ENCODE measurements around the gene ACVR1B. TPM values are rescaled to one million over a fixed set of nuclear protein-coding genes. Genes with fewer than 3 reads are reported as not detected.

Gene ACVR1B
- total and polyA plus RNA-seq, 5 donors from 2014 or later, result 0.47 to 6.5 (median 1.2) TPM

DNA sequence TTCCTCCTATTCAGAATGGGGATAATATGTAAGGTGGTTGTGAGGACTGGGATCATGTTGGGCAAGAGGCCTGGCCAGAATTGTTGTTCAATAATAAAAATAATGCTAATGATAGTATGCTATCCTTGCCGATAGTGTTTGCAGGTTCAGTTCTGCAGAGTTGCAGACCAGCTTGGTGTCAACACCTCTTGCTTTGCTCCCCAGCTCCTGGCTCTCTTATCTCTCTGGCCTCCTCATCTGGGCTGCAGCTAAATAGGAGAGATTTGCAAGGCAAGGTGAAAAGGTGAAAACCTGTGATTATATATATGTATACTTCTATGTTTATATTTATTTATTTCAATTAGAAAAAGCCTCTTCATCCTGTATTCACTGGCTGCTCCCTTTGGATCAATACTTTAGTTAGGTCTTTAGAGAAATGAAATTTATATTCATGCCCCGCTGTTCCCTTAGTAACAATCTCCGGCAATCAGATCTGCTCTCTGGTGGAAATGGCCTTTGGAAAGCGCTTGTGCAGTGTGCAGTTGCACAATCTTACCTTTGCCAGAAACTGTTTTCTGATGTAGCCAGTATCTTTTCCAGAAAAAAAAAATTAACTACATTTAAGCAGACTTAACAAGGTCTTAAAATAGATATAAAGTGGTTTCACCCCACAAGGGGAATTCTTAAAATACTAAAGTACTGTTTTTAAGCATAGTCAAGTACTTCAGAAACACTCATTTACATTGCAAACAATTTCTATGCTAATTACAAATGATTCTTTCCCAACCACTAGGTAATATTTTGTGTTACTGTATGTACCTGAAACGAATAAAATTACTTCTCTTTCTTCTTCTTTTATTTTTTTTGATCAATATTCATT, 19.1 kb upstream of the ACVR1B start:
- Mint-ChIP-seq H3K27me3 (peaks cover 15% of the 10 kb centered on the region), H3K4me1 (no peaks in the 10 kb centered on the region)
- DNase-seq, result no peak

GRCh38 chr12:51934080-51934479, 17.4 kb upstream of the ACVR1B start:
- Mint-ChIP-seq H3K27ac (no peak overlapping the region), H3K9me3 (peaks cover 0 to 2% (median 0%) of the 10 kb centered on the region in 7 donors), H3K36me3 (no peaks in the 10 kb centered on the region), H3K4me3 (no peak overlapping the region), H3K4me1 (no peaks in the 10 kb centered on the region), H3K27me3 (peaks cover 23% of the 10 kb centered on the region)
- Histone ChIP-seq H3K27ac (ENCODE audit: insufficient read depth, low read length, poor library complexity, severe bottlenecking) (no peak overlapping the region), H3K9me3 (ENCODE audit: control insufficient read depth in 2 of 2, low read length in 2 of 2) (no peaks in the 10 kb centered on the region), H3K27me3 (ENCODE audit: control insufficient read depth, insufficient read depth, low read length) (peaks cover 3% of the 10 kb centered on the region), H3K36me3 (ENCODE audit: control insufficient read depth, insufficient read depth, low read length) (no peaks in the 10 kb centered on the region), H3K4me3 (ENCODE audit: low read depth, low read length) (no peak overlapping the region), H3K4me1 (ENCODE audit: control insufficient read depth, insufficient read depth, low read length, poor library complexity, severe bottlenecking) (no peaks in the 10 kb centered on the region)
- ATAC-seq (ENCODE audit: low read depth in 2 of 2) (no peak), DNase-seq (no peak)

More for the DNA sequence above, 19.1 kb upstream of the ACVR1B start:
- H3K27ac ChIP-seq (ENCODE audit: insufficient read depth, low read length, poor library complexity, severe bottlenecking), result no peak overlapping the region
- Mint-ChIP-seq H3K4me3 (no peak overlapping the region), H3K9me3 (peaks cover 0 to 2% (median 0%) of the 10 kb centered on the region in 7 donors), H3K27ac (no peak overlapping the region), H3K36me3 (no peaks in the 10 kb centered on the region)
- no peak for ATAC-seq (ENCODE audit: low read depth in 2 of 2)
- H3K4me3 ChIP-seq (ENCODE audit: low read depth, low read length), result no peak overlapping the region
- H3K9me3 ChIP-seq (ENCODE audit: control insufficient read depth in 2 of 2, low read length in 2 of 2), result no peaks in the 10 kb centered on the region
- H3K36me3 ChIP-seq (ENCODE audit: control insufficient read depth, insufficient read depth, low read length), result no peaks in the 10 kb centered on the region
- H3K27me3 ChIP-seq (ENCODE audit: control insufficient read depth, insufficient read depth, low read length), result peaks cover 3% of the 10 kb centered on the region
- H3K4me1 ChIP-seq (ENCODE audit: control insufficient read depth, insufficient read depth, low read length, poor library complexity, severe bottlenecking), result no peaks in the 10 kb centered on the region

GRCh38 chr12:51937926-51938325, 13.6 kb upstream of the ACVR1B start:
- Mint-ChIP-seq H3K4me3 (no peak overlapping the region), H3K9me3 (peaks cover 0 to 4% (median 0%) of the 10 kb centered on the region in 7 donors), H3K27ac (no peak overlapping the region), H3K27me3 (peaks cover 29% of the 10 kb centered on the region), H3K36me3 (no peaks in the 10 kb centered on the region), H3K4me1 (peaks cover 0 to 4% (median 1%) of the 10 kb centered on the region in 4 donors)
- ATAC-seq (ENCODE audit: low read depth in 2 of 2), result no peak
- DNase-seq, result no peak
- Histone ChIP-seq H3K27ac (ENCODE audit: insufficient read depth, low read length, poor library complexity, severe bottlenecking) (no peak overlapping the region), H3K9me3 (ENCODE audit: control insufficient read depth in 2 of 2, low read length in 2 of 2) (no peaks in the 10 kb centered on the region), H3K4me3 (ENCODE audit: low read depth, low read length) (no peak overlapping the region), H3K36me3 (ENCODE audit: control insufficient read depth, insufficient read depth, low read length) (no peaks in the 10 kb centered on the region), H3K4me1 (ENCODE audit: control insufficient read depth, insufficient read depth, low read length, poor library complexity, severe bottlenecking) (no peaks in the 10 kb centered on the region), H3K27me3 (ENCODE audit: control insufficient read depth, insufficient read depth, low read length) (peaks cover 4% of the 10 kb centered on the region)

- H3K4me3 ChIP-seq (ENCODE audit: low read depth, low read length), result no peak overlapping the region
- no peaks in the 10 kb centered on the region for H3K4me1 ChIP-seq (ENCODE audit: control insufficient read depth, insufficient read depth, low read length, poor library complexity, severe bottlenecking)
- H3K27ac Mint-ChIP-seq, result no peak overlapping the region
- H3K9me3 ChIP-seq (ENCODE audit: control insufficient read depth in 2 of 2, low read length in 2 of 2), result no peaks in the 10 kb centered on the region
- peaks cover 4% of the 10 kb centered on the region for H3K27me3 ChIP-seq (ENCODE audit: control insufficient read depth, insufficient read depth, low read length)
- H3K27ac ChIP-seq (ENCODE audit: insufficient read depth, low read length, poor library complexity, severe bottlenecking), result no peak overlapping the region
- H3K4me3 Mint-ChIP-seq, result no peak overlapping the region
- no peaks in the 10 kb centered on the region for H3K36me3 ChIP-seq (ENCODE audit: control insufficient read depth, insufficient read depth, low read length)
- H3K36me3 Mint-ChIP-seq, result no peaks in the 10 kb centered on the region
- H3K27me3 Mint-ChIP-seq, result peaks cover 36% of the 10 kb centered on the region
- peaks cover 0 to 4% (median 0%) of the 10 kb centered on the region in 7 donors for H3K9me3 Mint-ChIP-seq
- H3K4me1 Mint-ChIP-seq, result peaks cover 0 to 4% (median 1%) of the 10 kb centered on the region in 4 donors
- DNase-seq (no peak), ATAC-seq (ENCODE audit: low read depth in 2 of 2) (no peak)
These were observed 12.8 kb upstream of the ACVR1B start for GRCh38 chr12:51938726-51939125.

DNA sequence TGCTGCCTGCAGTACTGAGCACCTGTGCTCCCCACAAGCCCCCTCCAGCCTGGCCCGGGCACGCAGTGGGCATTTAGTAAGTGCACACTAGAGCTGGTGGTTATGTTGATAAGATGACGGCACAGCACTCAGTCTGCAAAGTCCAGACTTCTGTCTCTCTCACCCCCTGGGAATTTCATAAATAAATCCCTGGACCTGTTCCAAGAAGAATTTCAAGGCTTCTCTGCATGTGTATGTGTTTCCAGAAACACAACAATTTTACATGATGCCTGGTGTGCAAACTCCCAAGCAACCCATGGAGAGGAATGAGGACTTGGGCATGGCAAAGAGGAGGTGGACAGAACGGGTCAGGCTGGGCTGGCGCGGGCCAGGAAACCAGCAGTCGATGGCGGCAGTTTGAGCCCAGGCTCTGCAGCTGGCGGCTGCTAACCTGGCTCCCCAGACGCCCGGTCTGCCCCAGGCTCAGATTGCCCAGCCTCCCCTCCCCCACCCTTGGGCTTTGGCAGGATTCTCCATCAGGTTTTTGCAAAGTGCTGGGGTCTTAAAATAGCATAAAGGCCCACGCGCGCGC, 10.4 kb upstream of the ACVR1B start:
- Histone ChIP-seq H3K27me3 (ENCODE audit: control insufficient read depth, insufficient read depth, low read length) (peaks cover 8% of the 10 kb centered on the region), H3K4me3 (ENCODE audit: low read depth, low read length) (no peak overlapping the region), H3K27ac (ENCODE audit: insufficient read depth, low read length, poor library complexity, severe bottlenecking) (no peak overlapping the region), H3K9me3 (ENCODE audit: control insufficient read depth in 2 of 2, low read length in 2 of 2) (peaks cover 10 to 12% of the 10 kb centered on the region in 2 experiments), H3K4me1 (ENCODE audit: control insufficient read depth, insufficient read depth, low read length, poor library complexity, severe bottlenecking) (no peaks in the 10 kb centered on the region), H3K36me3 (ENCODE audit: control insufficient read depth, insufficient read depth, low read length) (no peaks in the 10 kb centered on the region)
- Mint-ChIP-seq H3K36me3 (no peaks in the 10 kb centered on the region), H3K27me3 (peaks cover 47% of the 10 kb centered on the region), H3K4me1 (peaks cover 0 to 4% (median 1%) of the 10 kb centered on the region in 4 donors), H3K4me3 (no peak overlapping the region), H3K27ac (no peak overlapping the region), H3K9me3 (peaks cover 0 to 14% (median 6%) of the 10 kb centered on the region in 7 donors)
- DNase-seq (no peak), ATAC-seq (ENCODE audit: low read depth in 2 of 2) (no peak)

- peaks cover 8% of the 10 kb centered on the region for H3K27me3 ChIP-seq (ENCODE audit: control insufficient read depth, insufficient read depth, low read length)
- no peak overlapping the region for H3K27ac ChIP-seq (ENCODE audit: insufficient read depth, low read length, poor library complexity, severe bottlenecking)
- H3K4me1 ChIP-seq (ENCODE audit: control insufficient read depth, insufficient read depth, low read length, poor library complexity, severe bottlenecking), result no peaks in the 10 kb centered on the region
- Mint-ChIP-seq H3K36me3 (no peaks in the 10 kb centered on the region), H3K4me1 (peaks cover 0 to 4% (median 1%) of the 10 kb centered on the region in 4 donors), H3K9me3 (peaks cover 0 to 14% (median 7%) of the 10 kb centered on the region in 7 donors), H3K4me3 (no peak overlapping the region), H3K27ac (no peak overlapping the region), H3K27me3 (peaks cover 51% of the 10 kb centered on the region)
- ATAC-seq (ENCODE audit: low read depth in 2 of 2) (no peak), DNase-seq (no peak)
- peaks cover 10 to 12% of the 10 kb centered on the region in 2 experiments for H3K9me3 ChIP-seq (ENCODE audit: control insufficient read depth in 2 of 2, low read length in 2 of 2)
- no peaks in the 10 kb centered on the region for H3K36me3 ChIP-seq (ENCODE audit: control insufficient read depth, insufficient read depth, low read length)
- no peak overlapping the region for H3K4me3 ChIP-seq (ENCODE audit: low read depth, low read length)
These were observed 9.9 kb upstream of the ACVR1B start for GRCh38 chr12:51941604-51942003.

- Histone ChIP-seq H3K4me1 (ENCODE audit: control insufficient read depth, insufficient read depth, low read length, poor library complexity, severe bottlenecking) (no peaks in the 10 kb centered on the region), H3K4me3 (ENCODE audit: low read depth, low read length) (no peak overlapping the region), H3K27ac (ENCODE audit: insufficient read depth, low read length, poor library complexity, severe bottlenecking) (no peak overlapping the region), H3K36me3 (ENCODE audit: control insufficient read depth, insufficient read depth, low read length) (no peaks in the 10 kb centered on the region), H3K27me3 (ENCODE audit: control insufficient read depth, insufficient read depth, low read length) (peaks cover 8% of the 10 kb centered on the region), H3K9me3 (ENCODE audit: control insufficient read depth in 2 of 2, low read length in 2 of 2) (peaks cover 10 to 12% of the 10 kb centered on the region in 2 experiments)
- H3K9me3 Mint-ChIP-seq, result peaks cover 0 to 14% (median 7%) of the 10 kb centered on the region in 7 donors
- H3K4me1 Mint-ChIP-seq, result peaks cover 0 to 4% (median 1%) of the 10 kb centered on the region in 4 donors
- peaks cover 51% of the 10 kb centered on the region for H3K27me3 Mint-ChIP-seq
- H3K4me3 Mint-ChIP-seq, result no peak overlapping the region
- DNase-seq (no peak), ATAC-seq (ENCODE audit: low read depth in 2 of 2) (no peak)
- H3K27ac Mint-ChIP-seq, result no peak overlapping the region
- H3K36me3 Mint-ChIP-seq, result no peaks in the 10 kb centered on the region
These were observed 9.4 kb upstream of the ACVR1B start for GRCh38 chr12:51942056-51942455.

All from CD4-positive, CD25-positive, alpha-beta regulatory T cell (primary cell).